Endometrial microvascular endothelial cells (primary cell): Measurements from ENCODE around the gene ZBED3. TPM values are rescaled to one million over a fixed set of nuclear protein-coding genes. Genes with fewer than 3 reads are reported as not detected.
"Not testable (repeated sequence)": the region's sequence is repeated elsewhere in the genome, so short reads cannot be mapped to it uniquely, and the experiment has no call there.

ENCODE experiments used
- in situ Hi-C: cut with HindIII; loops from 2 replicates; pipeline ENCODE4 v1.10.0; 2017; ENCODE audit warnings: low sequenced_read_pairs, low pct_unique_long_range_greater_than_20kb; ENCODE audit errors: inconsistent ontology term
- total RNA-seq: library from RNA; depleted of rRNA; stranded (reverse); fragments of >200 nt; gene quantifications from one replicate; pipeline ENCODE4 v1.2.3, GENCODE V29; 2015; ENCODE audit errors: inconsistent ontology term

The ZBED3 gene, protein sequence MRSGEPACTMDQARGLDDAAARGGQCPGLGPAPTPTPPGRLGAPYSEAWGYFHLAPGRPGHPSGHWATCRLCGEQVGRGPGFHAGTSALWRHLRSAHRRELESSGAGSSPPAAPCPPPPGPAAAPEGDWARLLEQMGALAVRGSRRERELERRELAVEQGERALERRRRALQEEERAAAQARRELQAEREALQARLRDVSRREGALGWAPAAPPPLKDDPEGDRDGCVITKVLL
- total RNA-seq, result 2.0 TPM

DNA sequence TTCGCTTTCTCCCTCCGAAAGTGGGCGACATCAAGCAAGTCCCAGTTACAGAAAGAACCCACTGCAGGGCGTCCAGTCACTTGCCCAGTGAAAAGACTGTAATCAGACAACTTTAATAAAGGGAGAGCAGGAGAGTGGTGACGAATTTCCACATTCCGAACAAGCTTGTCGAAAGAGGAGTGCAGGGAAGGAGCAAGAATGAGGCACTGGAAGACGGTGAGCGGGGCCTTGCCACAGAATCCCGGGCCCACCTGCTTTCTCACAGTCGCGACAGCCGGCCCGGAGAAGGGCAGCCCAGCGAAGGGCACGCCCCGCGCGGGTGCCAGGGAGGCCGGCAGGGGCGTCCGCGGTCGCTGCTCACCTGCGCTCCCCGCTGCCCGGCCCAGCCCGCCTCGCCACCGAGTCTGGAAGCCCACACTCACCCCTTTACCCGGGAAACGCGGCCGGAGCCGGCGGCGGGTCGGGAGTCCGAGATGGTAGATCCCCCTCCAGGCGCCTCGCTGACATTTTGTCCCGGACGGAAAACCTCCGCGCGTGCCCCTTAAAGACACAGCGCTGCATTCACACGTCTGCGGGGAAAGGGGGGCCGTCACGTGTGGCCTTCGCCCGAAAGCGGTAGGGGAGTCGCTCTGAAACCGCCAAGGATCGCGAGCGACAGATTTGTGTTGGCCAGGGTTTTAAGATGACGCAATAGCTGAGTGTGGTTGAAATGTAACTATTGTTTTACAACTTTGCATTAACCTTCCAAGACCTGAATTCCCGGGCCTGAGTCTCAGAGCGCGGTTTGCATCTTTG is at the start of gene ZBED3:
Gene ZBED3 (minus strand): TSS at position 597 of the 795 bp plus-strand sequence. CDS start 9,407 bp downstream, outside the sequence.
- in situ Hi-C loops, result no loop called here

DNA sequence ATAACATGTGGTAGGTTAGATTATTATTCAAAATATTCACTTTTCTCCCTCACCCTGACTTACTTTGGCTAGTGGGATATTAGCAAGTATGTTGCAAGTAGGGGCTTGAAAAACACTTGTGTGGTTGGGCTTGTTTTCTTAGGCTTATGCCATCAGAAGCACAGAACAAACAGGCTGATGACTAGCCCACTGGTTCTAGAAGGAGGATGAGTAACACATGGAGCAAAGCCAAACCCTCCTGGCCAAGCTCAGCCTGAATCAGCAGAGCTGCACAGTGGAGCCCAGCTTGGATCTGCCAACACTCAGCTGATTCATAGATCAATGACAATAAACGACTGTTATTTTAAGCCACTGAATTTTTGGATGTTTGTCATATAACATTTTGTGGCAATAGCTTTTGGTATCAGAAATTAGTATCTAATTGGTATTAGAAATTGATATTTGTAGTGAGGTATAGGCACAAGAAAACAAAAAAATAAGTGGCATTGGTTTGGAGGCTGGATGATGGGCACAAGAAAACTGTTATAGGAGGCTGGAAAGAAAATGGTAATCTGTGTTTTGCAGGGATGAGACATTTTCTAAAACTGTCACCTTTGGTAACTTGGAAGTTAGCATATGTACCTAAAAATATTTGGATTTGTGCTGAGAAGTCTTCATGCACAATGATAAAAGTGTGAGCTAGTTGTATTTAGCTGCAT is 46.1 kb upstream of the ZBED3 start:
- in situ Hi-C loops, result no loop called here

DNA sequence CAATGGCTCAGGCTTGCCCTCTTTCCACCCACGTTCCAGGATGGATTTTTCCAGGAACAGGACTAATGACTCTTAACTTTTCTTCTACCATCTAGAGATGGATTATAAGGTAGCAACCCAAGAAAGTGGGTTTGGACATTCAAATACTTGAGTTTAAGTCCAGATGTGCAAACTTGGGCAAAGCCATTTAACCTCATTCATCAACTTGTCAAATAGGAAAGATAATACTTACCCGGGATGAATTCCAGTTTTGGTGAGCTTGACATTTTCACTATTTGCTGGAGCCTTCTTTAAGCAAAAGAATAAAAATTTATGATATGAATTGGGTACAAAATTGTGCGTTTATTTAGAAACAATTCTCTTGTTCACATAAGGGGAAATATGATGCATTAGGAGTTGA is 44.3 kb upstream of the ZBED3 start:
- in situ Hi-C loops, result no loop called here

DNA sequence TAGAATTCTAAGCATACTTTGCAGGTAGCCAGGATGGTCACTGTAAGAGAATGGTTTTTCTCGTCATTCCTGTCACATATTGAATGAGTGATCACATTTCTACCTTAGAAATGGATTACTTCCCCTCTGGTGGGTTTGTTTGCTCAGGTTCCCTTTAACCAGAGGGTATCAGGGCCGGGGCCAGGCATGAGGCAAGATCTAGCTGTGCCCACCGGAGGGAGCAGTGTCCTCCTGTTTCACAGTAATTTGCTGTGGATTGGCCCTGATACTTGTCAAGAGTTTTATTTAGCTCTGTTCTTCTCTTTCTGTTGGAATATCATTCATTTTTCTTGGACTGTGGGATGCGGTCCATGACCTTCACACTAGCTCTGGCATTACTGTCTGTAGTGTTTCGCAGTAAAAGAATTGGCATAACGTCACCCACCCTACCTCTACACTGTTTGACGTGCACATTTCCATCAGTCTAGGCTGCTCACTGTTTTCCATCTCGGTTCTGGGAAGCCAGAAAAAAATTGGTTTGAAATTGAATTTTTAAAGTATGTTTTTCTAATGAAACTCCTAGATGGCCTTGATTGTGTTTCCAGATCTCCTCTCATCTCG is 42.4 kb upstream of the ZBED3 start:
- in situ Hi-C loops, result no loop called here

DNA sequence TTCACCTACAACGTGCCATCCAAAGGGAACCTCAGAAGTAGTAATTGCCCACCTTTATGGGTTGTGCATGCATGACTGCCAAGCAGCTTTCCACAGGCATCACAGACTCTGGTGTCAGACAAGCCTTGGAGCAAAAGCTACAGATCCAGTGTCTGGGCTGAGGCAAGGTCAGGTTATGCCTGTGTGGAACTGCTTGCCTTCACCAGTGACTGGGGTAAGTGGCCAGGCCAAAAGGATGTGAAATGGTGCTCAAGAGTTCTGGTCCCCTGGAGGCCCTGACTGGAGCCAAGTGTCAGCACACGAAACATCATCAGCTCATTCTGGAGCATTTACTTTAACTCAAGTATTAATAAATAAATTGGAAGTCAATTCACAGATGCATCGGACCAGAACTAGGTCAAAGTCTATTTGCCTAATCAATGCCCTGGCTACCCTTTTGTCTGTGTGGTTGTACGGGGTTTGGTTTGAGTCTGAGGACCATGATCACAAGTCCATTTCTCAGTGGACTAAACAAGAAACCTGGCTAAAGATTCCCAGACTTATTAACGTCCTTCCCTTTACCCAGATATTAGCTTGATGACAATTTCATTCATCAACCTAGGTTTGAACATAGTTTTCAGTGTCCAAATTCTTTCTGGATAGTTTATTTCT is 41.5 kb upstream of the ZBED3 start:
- in situ Hi-C loops, result no loop called here

DNA sequence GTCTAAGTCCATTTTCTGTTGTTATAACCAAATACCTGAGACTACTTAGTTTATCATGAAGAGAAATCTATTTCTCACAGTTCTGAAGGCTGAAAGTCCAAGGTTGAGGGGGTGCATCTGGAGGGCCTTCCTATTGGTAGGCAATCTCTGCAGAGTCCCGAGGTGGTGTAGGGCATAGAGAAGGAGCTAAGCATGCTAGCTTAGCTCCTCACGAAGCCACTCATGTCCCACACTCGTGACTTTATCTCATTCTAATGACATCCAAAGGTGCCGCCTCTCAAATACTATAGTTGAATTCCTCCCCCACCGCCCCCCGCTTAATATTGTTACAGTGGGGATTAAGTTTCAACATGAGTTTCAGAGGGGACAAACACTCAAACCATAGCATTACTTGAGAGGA is 36.0 kb upstream of the ZBED3 start:
- in situ Hi-C loops, result no loop called here

DNA sequence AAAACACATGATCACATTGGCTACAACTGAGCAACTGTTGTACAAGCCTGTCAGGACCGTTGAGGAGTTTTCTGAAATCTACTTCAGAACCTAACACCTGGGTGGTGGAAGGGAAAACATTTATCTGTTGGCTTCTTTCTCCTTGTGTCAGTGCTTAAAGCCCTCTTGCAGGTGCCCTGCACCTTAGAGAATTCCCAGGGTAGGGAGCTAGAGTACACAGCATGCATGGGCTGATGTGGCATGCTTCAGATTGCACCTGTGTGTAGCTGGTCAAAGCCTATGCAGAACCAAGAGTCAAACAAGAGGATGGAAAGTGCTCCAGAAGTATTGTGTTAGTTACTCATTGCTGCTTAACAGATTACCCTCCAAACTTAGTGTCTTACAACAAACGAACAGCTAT is 33.6 kb upstream of the ZBED3 start:
- in situ Hi-C loops, result no loop called here

DNA sequence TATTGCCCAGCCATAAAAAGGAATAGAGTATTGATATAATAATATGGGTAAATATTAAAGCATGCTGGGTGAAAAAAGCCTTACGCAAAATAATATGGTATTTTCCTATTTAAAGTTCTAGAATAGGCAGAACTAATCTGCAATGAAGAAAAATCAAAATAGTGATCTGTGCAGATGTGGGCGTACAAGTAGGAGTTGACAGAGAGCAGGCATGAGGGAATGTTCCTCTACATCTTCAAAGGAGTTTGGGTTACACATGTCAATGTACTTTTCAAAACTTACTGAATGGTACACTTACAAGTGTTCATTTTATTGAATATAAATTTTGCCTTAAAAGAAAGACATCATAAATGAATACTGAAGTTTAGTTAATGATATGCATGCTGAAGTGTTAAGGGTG is 33.0 kb upstream of the ZBED3 start:
- in situ Hi-C loops, result no loop called here

DNA sequence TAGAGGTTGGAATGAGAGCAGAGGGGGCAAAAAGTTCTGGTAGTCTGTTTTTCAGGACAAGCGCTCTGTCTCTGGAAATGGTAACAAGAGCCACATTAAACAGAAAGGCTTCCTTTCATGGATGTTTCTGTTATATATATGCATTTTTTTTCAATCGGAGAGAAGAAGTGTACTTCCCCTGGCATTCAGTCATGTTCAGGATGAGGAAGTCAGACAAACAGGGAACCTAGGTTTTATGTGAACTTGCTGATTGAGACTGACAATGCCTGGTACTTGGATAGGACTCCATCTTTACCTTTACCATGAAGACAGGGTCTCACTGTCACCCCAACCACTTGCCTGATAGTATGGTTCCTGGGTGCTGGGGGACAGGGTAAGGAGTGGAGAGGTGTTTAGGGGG is 30.1 kb upstream of the ZBED3 start:
- in situ Hi-C loops, result no loop called here

DNA sequence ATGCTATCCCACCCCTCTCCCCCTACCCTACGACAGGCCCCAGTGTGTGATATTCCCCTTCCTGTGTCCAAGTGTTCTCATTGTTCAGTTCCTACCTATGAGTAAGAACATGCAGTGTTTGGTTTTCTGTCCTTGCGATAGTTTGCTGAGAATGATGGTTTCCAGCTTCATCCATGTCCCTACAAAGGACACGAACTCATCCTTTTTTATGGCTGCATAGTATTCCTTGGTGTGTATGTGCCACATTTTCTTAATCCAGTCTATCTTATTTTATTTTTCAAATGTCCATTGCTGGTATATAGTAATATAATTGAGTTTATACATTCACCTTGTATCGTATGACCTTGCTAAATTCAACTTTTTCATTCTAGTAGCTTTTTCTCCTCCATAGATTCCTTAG is 19.9 kb upstream of the ZBED3 start:
- in situ Hi-C loops, result not testable (repeated sequence)

DNA sequence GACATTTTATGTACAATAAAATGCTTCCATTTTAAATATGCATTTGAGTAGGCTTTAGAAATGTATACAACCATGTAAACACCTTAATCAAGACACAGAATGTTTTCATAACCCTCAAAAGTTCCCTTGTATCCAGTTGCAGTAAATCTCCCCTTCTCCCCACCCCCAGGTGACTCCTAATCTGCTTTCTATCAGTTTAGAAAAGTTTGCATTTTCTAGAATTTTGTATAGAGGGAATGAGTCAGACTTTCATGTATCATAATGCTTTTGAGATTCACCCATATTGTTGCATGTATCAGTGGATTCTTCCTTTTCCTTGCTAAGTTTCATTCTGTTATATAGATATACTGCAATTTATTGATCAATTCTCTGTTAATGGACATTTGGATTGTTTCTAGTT is 17.7 kb upstream of the ZBED3 start:
- in situ Hi-C loops, result no loop called here

DNA sequence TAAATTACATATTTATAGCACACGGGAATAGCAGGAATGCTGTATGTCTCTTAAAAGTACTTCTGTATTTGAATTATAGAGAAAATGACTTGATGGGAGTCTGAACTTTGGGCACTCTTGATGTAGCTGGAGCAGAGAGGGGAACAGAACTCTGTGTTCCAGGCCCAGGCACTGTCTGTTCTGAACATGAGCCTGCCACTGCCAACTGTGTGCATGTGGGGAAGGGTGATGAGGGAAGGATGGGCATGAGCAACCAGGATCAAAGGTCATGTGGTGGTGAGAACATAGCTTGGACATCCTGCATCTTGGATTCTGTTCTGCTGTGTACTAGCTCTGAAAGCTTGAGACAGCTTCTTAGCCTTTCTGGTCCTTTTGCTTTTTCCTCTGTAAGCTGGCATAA is 16.4 kb upstream of the ZBED3 start:
- in situ Hi-C loops, result no loop called here

DNA sequence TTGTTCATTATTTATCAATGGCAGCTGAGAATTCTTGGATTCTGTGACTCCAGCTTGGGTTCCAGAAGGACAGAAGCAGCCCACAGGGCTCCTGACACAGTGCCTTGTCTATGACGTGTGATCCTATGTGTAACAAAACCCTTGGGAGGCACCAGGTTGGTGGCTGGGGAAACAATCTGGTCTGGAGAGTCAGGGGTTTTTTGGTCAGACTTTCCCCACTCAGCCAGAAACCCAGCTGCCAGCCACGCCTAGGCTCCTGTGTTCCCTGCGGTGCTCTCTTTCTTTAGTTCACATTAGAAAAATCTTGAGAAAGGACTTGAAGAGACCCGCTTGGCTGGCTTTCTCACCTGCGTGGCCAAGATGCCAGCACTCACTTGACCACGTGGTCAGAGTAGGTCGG is 15.5 kb upstream of the ZBED3 start:
- in situ Hi-C loops, result no loop called here

DNA sequence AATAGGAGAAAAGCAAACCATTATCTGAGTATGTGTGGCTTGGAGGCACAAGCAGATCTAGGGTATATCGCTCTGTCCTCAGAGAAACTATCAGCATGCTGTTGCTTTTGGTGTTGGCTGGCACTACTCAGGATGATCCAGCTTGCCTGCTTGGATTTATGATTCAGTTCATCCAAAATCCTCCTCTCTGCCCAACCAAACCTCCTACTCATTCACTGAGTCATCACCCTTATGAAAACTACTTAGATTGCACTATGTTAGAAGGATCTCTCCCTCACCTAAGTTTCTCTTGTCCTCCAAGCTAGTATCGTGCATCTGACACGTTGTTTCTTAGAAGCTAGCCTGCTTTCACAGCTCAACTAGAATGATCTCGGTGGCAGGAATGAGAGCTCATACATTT is 14.2 kb upstream of the ZBED3 start:
- in situ Hi-C loops, result no loop called here

DNA sequence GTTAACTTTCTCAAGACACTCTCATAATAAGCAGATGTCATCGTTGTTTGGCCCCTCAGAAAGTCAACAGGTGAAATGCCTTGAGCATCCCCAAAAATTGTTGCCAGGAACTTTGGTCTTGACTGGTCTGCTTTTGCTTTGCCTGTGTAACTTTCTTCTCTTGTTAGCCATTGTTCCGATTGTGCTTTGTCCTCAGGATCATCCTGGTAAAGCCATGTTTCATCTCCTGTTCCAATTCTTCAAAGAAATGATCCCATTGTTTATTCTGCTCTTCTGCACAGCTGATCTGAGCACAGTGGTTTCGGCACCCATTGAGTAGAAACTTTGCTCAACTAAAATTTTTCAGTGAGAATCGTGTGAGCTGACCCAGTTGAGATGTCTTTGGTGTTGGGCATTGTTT is 8.1 kb upstream of the ZBED3 start:
- in situ Hi-C loops, result no loop called here

DNA sequence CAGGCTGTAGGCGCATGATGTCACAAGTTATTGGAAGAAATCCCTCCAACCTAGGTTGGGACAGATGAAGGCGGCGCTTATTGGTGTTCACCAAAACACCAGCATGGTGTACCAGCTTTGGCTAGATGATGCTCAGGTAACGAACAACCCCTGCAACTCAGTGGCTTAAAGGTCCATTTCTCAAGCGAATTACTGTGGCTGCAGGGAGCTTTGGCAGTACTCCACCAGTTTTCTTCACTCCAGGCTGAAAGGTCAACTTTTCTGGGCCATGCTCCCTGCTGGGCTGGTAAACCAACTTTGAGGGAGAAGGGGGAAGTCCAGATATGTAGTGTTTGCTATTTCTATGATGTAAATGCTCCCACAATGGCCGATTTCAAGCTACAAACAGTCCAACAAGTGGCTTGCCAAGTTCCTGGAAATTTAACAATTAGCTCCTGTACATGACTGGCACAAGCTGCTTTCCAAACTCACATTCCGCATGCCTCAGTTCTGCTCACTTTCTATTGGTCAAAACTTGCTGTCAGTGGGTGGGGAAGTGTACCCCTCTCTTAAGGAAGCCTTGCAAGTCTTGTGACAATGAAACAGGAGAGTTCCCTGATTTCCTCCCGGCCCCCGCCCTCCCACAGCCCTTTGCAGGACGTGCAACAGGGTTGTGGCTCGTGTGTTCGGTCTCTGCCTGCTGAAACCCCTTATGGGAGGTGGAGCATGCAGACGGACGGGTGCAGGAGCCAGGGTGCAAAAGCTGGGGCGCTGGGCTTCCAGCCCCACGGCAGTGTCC is 588 bp upstream of the ZBED3 start:
- in situ Hi-C loops, result no loop called here

DNA sequence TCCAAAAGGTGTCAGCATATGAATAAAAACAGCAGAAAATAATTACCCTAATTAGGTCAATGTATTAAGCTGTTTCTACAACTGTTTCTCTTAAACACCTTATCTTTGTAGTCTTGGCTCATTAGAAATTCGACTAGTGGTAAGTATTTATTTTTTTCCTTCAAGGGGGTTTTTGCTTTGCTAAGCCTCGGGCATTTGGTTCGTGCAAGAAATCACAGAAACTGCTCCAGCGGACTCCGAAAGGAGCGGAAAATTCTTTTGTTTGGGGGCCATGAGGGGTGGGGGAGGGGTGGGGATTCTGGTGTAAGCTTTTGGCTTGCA is 757 bp downstream of the ZBED3 start:
- in situ Hi-C loops, result no loop called here

DNA sequence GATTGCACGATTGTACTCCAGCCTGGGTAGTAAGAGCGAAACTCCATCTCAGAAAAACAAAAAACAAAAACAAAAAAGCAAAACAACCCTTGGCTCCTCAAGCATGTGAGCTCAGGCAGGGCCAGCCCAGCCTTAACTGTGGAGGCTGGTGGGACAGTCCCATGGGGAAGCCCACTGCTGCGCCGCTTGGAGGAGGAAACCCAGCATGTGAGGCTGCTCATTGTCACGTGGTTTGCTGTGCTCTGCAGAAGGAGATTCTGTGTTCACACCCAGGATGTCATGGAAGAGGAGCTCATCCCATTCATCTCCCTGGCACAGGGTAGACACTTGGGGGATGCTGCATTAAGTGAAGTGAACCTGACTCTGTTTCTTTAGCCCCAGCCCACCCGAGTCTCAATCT is 4.0 kb downstream of the ZBED3 start:
- in situ Hi-C loops, result no loop called here

DNA sequence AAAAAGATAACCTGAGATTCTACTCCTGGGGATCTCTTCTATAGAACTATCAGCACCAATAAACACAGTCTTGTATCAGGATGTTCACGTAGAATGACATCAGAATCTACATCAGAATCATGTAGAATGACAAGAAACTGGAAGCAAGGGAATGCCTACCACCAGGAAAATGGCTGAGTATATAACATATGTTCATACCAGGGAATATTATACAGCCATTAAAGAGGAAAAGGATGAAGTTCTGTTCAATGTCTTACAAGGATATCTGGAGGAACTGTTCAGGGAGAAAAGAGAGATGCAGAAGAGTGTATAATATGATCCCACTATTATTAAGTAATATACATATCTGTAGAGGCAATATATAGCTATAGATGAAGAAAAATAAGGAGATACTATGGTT is 4.8 kb downstream of the ZBED3 start:
- in situ Hi-C loops, result no loop called here
